Small intestine (tissue), 7 donors: ENCODE results near the gene SNAPIN. TPM values are rescaled to one million over a fixed set of nuclear protein-coding genes. Genes with fewer than 3 reads are reported as not detected.
A peak's percentile ranks its signal among the peaks of the same experiment; 100 is the strongest.
"Not testable (repeated sequence)": the region's sequence is repeated elsewhere in the genome, so short reads cannot be mapped to it uniquely, and the experiment has no call there.

Experiments used
- DNase-seq, 2 donors: peaks; one replicate each; pipeline versions ENCODE4 v3.0.0 to v3.0.0-alpha.2; 2013
- FAIRE-seq: peaks from 2 replicates; lab custom pipeline; 2012; peaks lifted over from hg19 to GRCh38; lab: Jason Lieb, UNC
- H3K27ac ChIP-seq, 3 donors: one replicate each; pipeline ENCODE4 v1.5.1; 2013; ENCODE audit warnings: low read length in 2 of 3, mild to moderate bottlenecking in 2 of 3, control low read depth in 1 of 3, inconsistent platforms in 1 of 3, low read depth in 1 of 3, moderate library complexity in 1 of 3
- H3K27me3 ChIP-seq, 3 donors: one replicate each; pipeline ENCODE4 v1.6.1; 2013; ENCODE audit warnings: low read length in 3 of 3, inconsistent platforms in 1 of 3; ENCODE audit not compliant: control insufficient read depth in 3 of 3, insufficient read depth in 3 of 3
- H3K36me3 ChIP-seq, 3 donors: one replicate each; pipeline ENCODE4 v1.6.1; 2013; ENCODE audit warnings: low read length in 3 of 3, inconsistent platforms in 1 of 3, low read depth in 1 of 3, mild to moderate bottlenecking in 1 of 3, moderate library complexity in 1 of 3; ENCODE audit not compliant: control insufficient read depth in 3 of 3, insufficient read depth in 2 of 3
- H3K4me1 ChIP-seq, 3 donors: one replicate each; pipeline ENCODE4 v1.6.1; 2013; ENCODE audit warnings: low read length in 2 of 3, inconsistent platforms in 1 of 3, low read depth in 1 of 3, mild to moderate bottlenecking in 1 of 3, moderate library complexity in 1 of 3; ENCODE audit not compliant: control insufficient read depth in 3 of 3, insufficient read depth in 2 of 3
- H3K4me3 ChIP-seq, 3 donors: one replicate each; pipeline ENCODE4 v1.5.1; 2013; ENCODE audit warnings: low read length in 3 of 3, control low read depth in 1 of 3, inconsistent platforms in 1 of 3, low read depth in 1 of 3, mild to moderate bottlenecking in 1 of 3, moderate library complexity in 1 of 3
- H3K9me3 ChIP-seq, 2 donors: one replicate each; pipeline ENCODE4 v1.6.1; 2013; ENCODE audit warnings: low read depth in 1 of 2, low read length in 1 of 2; ENCODE audit not compliant: control insufficient read depth in 2 of 2, insufficient read depth in 1 of 2
- WGBS, 3 donors: extraction: QIAGEN DNeasy Blood & Tissue Kit; methylation state at CpG; one replicate each; pipeline ENCODE4 v1.1.7; 2013; 5-methylcytosine and 5-hydroxymethylcytosine counted together
- polyA plus RNA-seq, 4 donors: library from polyadenylated mRNA; stranded (reverse) in 3 of 4; unstranded in 1 of 4; fragments of 200-250 nt in 3 of 4; fragments of 120-200 nt in 1 of 4; gene quantifications; one replicate each; pipeline versions ENCODE4 v1.2.1 to v1.2.3, GENCODE V29; 2013
- donor health status: healthy with polysubstance abuse.
- donor health status: control.
- donor health status: control.
- donor health status: Bipolar disorder and iron deficiency.
- donor health status: healthy.

SNAPIN gene
- polyA plus RNA-seq, 4 donors = 23.9 to 29.2 (median 26.5) TPM

DNA sequence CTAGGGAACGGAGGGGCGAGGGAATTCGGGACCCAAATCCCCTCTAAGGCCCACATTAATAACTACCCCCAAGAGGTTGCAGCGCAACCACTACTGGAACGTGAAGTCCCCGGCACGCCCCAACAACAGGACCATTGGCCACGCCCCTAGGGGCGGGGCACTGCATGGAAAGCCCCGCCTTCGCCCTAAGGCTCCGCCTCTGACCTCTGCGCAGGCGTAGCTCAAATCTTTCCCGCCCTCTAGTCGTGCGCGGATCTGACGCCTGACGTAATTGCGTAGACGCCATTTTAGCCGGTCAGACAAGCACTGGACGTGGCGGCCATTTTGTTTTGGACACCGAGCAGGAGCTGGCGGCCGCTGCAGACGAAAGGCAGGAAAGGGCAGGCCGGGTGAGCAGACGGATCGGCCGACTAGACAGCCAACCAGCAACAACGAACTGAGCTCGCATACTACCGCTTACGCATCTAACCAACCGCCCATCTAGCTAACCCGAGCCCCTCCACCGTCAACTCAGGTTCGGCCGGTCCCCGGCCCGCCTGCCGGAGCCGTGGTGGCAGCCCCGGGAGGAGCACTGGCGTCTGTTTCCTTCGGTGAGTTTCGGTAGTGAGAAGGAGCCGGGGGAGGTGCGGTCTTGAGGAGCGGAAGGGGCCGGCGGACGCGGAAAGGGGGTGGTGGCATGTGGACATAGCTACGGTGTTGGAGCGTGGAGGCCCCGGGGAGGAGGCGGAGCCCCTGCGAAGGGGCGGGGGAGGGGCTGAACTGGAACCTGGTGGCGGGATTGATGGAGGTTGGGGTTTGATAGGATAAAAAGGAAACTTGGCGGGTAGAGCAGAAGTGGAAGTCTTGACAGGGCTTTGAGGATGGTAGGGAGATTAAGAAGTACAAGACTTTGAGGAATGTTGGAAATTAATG, 24.5 kb upstream of the SNAPIN start, which contains the start of gene CHTOP:
CHTOP (plus strand) TSS at position 313 of the 912 bp plus-strand sequence. CDS start 2,523 bp downstream, outside the sequence.
- Histone ChIP-seq H3K36me3 (peaks cover 7 to 32% (median 10%) of the 10 kb centered on the region in 3 donors), H3K4me1 (peaks cover 6 to 60% (median 7%) of the 10 kb centered on the region in 3 donors), H3K4me3 (peak within 1 kb of the TSS; percentile 66 to 82 (median 74)), H3K27me3 (no peaks in the 10 kb centered on the region), H3K27ac (peak within 1 kb of the TSS; percentile 94 to 100 (median 98)), H3K9me3 (no peaks in the 10 kb centered on the region)
- no peak for FAIRE-seq
- DNase-seq = peak; percentile 99
- 2 to 4% (median 3%) methylated on average over 64 to 65 of the region's 65 CpGs for WGBS, 3 donors

DNA sequence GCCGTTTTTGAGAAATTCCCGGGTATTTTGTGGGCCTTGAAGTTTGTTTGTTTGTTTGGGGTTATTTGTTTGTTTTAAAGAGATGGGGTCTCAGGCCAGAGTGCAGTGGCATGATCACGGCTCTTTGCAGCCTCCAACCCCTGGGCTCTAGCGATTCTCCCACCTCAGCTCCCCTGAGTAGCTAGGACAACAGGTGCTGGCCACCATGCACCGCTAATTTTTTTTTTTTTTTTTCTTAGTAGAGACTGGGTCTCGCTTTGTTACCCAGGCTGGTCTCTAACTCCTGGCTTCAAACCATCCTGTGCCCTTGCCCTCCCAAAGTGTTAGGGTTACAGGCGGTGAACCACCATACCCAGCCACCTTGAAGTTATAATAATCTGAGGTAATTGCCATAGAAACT, 22.6 kb upstream of the SNAPIN start:
- DNase-seq (no peak), FAIRE-seq (no peak)
- Histone ChIP-seq H3K36me3 (peaks cover 10 to 49% (median 13%) of the 10 kb centered on the region in 3 donors), H3K4me3 (no peak overlapping the region), H3K27ac (no peak overlapping the region), H3K27me3 (no peaks in the 10 kb centered on the region), H3K9me3 (no peaks in the 10 kb centered on the region), H3K4me1 (peaks cover 6 to 43% (median 7%) of the 10 kb centered on the region in 3 donors)
- WGBS, 3 donors = 80 to 86% (median 86%) methylated on average over 7 of the region's 7 CpGs

DNA sequence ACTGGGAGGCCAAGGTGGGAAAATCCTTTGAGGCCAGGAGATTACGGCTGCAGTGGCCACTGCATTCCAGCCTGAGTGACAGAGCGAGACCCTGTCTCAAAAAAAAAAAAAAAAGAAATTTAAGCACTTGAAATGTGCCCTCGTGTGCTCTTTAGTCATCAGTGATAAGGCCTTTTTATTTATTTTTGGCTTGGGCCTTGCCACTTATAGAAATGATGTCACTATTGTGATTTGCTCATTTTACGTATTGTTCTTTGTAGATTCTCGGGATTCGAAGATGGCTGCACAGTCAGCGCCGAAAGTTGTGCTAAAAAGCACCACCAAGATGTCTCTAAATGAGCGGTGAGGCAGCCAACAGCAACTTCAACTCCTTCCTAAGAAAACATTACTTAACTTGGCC, 22.2 kb upstream of the SNAPIN start:
- WGBS, 3 donors = 94 to 97% (median 95%) methylated on average over 9 of the region's 9 CpGs
- H3K4me3 ChIP-seq = no peak overlapping the region
- FAIRE-seq (no peak), DNase-seq (no peak)
- no peaks in the 10 kb centered on the region for H3K9me3 ChIP-seq
- H3K36me3 ChIP-seq = peaks cover 10 to 49% (median 16%) of the 10 kb centered on the region in 3 donors
- no peaks in the 10 kb centered on the region for H3K27me3 ChIP-seq
- no peak overlapping the region for H3K27ac ChIP-seq
- H3K4me1 ChIP-seq = peaks cover 6 to 40% (median 7%) of the 10 kb centered on the region in 3 donors

DNA sequence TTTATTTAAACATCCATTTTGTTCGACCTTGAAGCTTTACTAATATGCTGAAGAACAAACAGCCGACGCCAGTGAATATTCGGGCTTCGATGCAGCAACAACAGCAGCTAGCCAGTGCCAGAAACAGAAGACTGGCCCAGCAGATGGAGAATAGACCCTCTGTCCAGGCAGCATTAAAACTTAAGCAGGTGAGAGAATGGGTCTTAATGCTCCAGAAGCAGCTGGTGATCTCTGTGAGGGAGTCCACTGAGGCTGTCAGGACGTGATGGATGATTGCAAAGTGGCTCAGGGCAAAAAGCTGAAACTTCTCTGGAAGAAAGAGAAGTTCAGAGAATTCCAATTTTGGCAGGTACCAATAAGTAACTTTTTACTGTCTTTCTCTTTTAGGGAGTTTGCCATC, 20.2 kb upstream of the SNAPIN start:
- FAIRE-seq = no peak
- no peaks in the 10 kb centered on the region for H3K9me3 ChIP-seq
- peaks cover 3 to 24% (median 5%) of the 10 kb centered on the region in 3 donors for H3K4me1 ChIP-seq
- WGBS, 3 donors = 52 to 73% (median 66%) methylated on average over 6 of the region's 6 CpGs
- H3K36me3 ChIP-seq = peaks cover 10 to 58% (median 26%) of the 10 kb centered on the region in 3 donors
- DNase-seq = no peak
- H3K27me3 ChIP-seq = no peaks in the 10 kb centered on the region
- no peak overlapping the region for H3K4me3 ChIP-seq
- H3K27ac ChIP-seq = no peak overlapping the region

DNA sequence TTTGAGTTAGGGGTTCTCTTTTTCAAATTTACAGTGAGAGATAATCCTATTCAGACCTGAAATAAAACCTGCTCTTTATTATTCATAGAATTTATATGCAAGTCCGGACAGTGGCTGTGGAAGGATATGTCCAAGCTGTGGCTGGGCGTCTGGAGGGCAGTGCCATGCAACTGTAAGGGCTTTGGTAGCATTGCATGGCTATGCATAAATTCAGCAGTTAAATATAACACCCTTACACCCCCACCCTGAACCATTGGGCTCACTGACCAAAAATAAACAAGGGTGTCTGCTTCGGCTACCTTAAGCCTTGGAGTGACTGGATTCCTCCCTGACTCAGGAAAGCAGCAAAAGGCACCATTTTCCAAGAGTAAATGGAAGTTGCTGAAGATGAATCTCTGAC, 19.2 kb upstream of the SNAPIN start:
- Histone ChIP-seq H3K9me3 (no peaks in the 10 kb centered on the region), H3K4me3 (no peak overlapping the region), H3K4me1 (peaks cover 3 to 27% (median 4%) of the 10 kb centered on the region in 3 donors), H3K36me3 (peaks cover 15 to 60% (median 26%) of the 10 kb centered on the region in 3 donors), H3K27ac (no peak overlapping the region), H3K27me3 (no peaks in the 10 kb centered on the region)
- DNase-seq (no peak), FAIRE-seq (no peak)
- WGBS, 3 donors = 85 to 94% (median 92%) methylated on average over 3 of the region's 3 CpGs

- H3K27ac ChIP-seq, FAIRE-seq, H3K4me3 ChIP-seq, DNase-seq, H3K9me3 ChIP-seq, H3K27me3 ChIP-seq: not testable (repeated sequence)
- H3K4me1 ChIP-seq = peaks cover 3 to 27% (median 4%) of the 10 kb centered on the region in 3 donors
- H3K36me3 ChIP-seq = peaks cover 20 to 65% (median 29%) of the 10 kb centered on the region in 3 donors
- 97 to 98% (median 98%) methylated on average over 5 of the region's 5 CpGs for WGBS, 3 donors
Measured at GRCh38 chr1:153640213-153640612, 18.3 kb upstream of the SNAPIN start.

DNA sequence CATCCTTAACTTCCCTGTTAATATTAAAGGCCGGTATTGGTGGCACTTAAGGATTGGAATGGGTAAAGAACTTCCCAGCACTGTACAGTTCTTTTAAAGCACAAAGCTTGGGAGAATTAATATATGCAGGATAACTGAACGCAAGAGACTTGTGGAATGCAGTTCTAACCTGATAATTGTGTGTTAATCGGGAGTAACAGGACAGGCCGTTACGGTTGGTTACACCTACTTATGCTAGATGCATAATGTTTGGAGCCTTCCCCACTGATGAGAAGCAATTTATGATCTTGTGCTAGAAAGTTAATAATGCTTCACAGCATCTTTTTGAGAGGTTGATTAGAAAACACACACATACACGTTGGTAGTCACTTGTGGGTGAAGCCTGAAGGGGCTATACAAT, 17.6 kb upstream of the SNAPIN start:
- Histone ChIP-seq H3K36me3 (peaks cover 20 to 60% (median 35%) of the 10 kb centered on the region in 3 donors), H3K4me1 (peaks cover 2 to 24% (median 3%) of the 10 kb centered on the region in 3 donors), H3K27ac (no peak overlapping the region), H3K9me3 (no peaks in the 10 kb centered on the region), H3K4me3 (no peak overlapping the region), H3K27me3 (no peaks in the 10 kb centered on the region)
- FAIRE-seq (no peak), DNase-seq (no peak)
- WGBS, 3 donors = 77 to 78% (median 78%) methylated on average over 6 of the region's 6 CpGs

GRCh38 chr1:153642161-153642560, 16.3 kb upstream of the SNAPIN start:
- Histone ChIP-seq H3K4me3 (no peak overlapping the region), H3K27me3 (no peaks in the 10 kb centered on the region), H3K36me3 (peaks cover 20 to 58% (median 26%) of the 10 kb centered on the region in 3 donors), H3K27ac (no peak overlapping the region), H3K4me1 (peaks cover 0 to 16% (median 0%) of the 10 kb centered on the region in 3 donors), H3K9me3 (no peaks in the 10 kb centered on the region)
- 86 to 91% (median 88%) methylated on average over 11 of the region's 11 CpGs for WGBS, 3 donors
- FAIRE-seq (no peak), DNase-seq (no peak)
